DOHH2 (cell line): ENCODE data around the gene PDZRN4.

Experiments used
- H3F3A ChIP-seq: fragments of 200-600 bp; sonication (generic), shearing (Covaris generic); 2 replicates; pipeline ENCODE4 v1.6.0; 2016; ENCODE audit warnings: antibody characterized with exemption, mild to moderate bottlenecking; ENCODE audit not compliant: control insufficient read depth, insufficient read depth
- H3K27ac ChIP-seq: fragments of 200-600 bp; sonication (generic); 2 replicates; pipeline ENCODE4 v1.5.1; 2014; ENCODE audit warnings: low read depth, mild to moderate bottlenecking, low read length, moderate library complexity
- H3K27me3 ChIP-seq: fragments of 200-600 bp; sonication (generic); 2 replicates; pipeline ENCODE4 v1.6.1; 2014; ENCODE audit warnings: mild to moderate bottlenecking, low read length, mixed read lengths; ENCODE audit not compliant: control insufficient read depth
- H3K36me3 ChIP-seq: fragments of 200-600 bp; sonication (generic); 2 replicates; pipeline ENCODE4 v1.6.1; 2014; ENCODE audit warnings: mild to moderate bottlenecking, low read length, moderate library complexity, mixed read lengths; ENCODE audit not compliant: control insufficient read depth
- H3K4me1 ChIP-seq: fragments of 200-600 bp; sonication (generic); 2 replicates; pipeline ENCODE4 v1.6.1; 2014; ENCODE audit warnings: mild to moderate bottlenecking, low read length, mixed read lengths; ENCODE audit not compliant: control insufficient read depth
- H3K4me2 ChIP-seq: fragments of 200-600 bp; sonication (generic); 2 replicates; pipeline ENCODE4 v1.6.0; 2014; ENCODE audit warnings: mild to moderate bottlenecking, low read length, moderate library complexity
- H3K4me3 ChIP-seq: fragments of 200-600 bp; sonication (generic); 2 replicates; pipeline ENCODE4 v1.5.1; 2014; ENCODE audit warnings: mild to moderate bottlenecking, low read length, mixed read lengths
- H3K79me2 ChIP-seq: fragments of 200-600 bp; sonication (generic); 2 replicates; pipeline ENCODE4 v1.6.1; 2014; ENCODE audit warnings: mild to moderate bottlenecking, low read length, mixed read lengths; ENCODE audit not compliant: control insufficient read depth
- H3K9me2 ChIP-seq: fragments of 200-600 bp; sonication (generic); replicated peaks from 2 replicates; pipeline ENCODE4 v1.6.1; 2014; ENCODE audit warnings: mild to moderate bottlenecking, low read length, mixed read lengths; ENCODE audit not compliant: control insufficient read depth
- H3K9me3 ChIP-seq: fragments of 200-600 bp; sonication (generic); 2 replicates; pipeline ENCODE4 v1.6.1; 2014; ENCODE audit warnings: antibody characterized with exemption, low read length, mixed read lengths; ENCODE audit not compliant: control insufficient read depth, insufficient read depth
- H4K20me1 ChIP-seq: fragments of 200-600 bp; sonication (generic); 2 replicates; pipeline ENCODE4 v1.6.0; 2014; ENCODE audit warnings: low read depth, mild to moderate bottlenecking, antibody characterized with exemption, low read length, moderate library complexity; ENCODE audit not compliant: control insufficient read depth, insufficient read depth
- EZH2phosphoT487 ChIP-seq: fragments of 200-600 bp; sonication (generic); IDR thresholded peaks from 2 replicates; pipeline ENCODE4 v1.6.1; 2017; ENCODE audit warnings: borderline replicate concordance, mild to moderate bottlenecking, antibody characterized with exemption, low read length, moderate library complexity, mixed read lengths
- TF ChIP-seq, protein P1 (sequence below): fragments of 200-600 bp; sonication (generic); IDR thresholded peaks from one replicate; pipeline ENCODE4 v1.5.1; 2014; ENCODE audit warnings: antibody characterized with exemption, mild to moderate bottlenecking, low read depth, low read length; ENCODE audit not compliant: poor library complexity, severe bottlenecking

Gene PDZRN4

DNA sequence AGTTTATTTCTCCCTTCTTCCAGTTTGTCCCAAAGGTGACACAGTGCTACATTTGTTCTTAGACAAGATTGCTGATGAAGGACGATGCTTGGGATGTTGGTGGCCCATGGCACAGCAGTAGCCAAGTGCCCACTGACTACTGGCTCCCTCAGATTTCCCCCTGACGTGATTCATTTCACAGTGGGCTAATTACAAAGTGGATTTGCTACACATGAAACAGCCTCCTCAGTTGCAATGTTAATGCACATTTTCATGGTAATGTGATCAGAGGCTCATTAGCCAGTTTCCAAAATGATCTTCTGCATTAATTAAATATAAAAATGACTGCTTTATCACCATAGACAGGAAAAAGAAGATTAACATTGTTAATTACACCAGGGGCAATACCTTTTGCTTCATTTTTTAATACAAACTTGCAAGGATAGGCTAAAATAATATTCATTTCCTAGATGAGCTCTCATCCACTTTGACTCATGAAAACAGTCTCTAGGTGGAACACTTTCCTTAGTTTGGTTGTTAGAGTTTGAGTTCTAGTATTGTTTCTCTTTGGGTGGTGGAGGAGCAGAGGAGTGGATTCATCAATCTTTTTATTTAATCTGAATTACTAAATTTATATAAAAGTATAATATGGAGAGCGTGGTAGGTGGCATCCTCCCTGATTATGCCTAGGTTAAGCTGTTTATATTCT is 250.9 kb downstream of the PDZRN4 start:
- Histone ChIP-seq H3K27me3 (no peaks in the 10 kb centered on the region), H3K9me3 (no peaks in the 10 kb centered on the region), H3K4me2 (no peak overlapping the region), H3K79me2 (no peaks in the 10 kb centered on the region), H3F3A (no peaks in the 10 kb centered on the region), H4K20me1 (no peaks in the 10 kb centered on the region), H3K4me3 (no peak overlapping the region), H3K27ac (no peak overlapping the region), H3K36me3 (no peaks in the 10 kb centered on the region), H3K9me2 (no peaks in the 10 kb centered on the region), H3K4me1 (no peaks in the 10 kb centered on the region)
- TF ChIP-seq, protein P1, sequence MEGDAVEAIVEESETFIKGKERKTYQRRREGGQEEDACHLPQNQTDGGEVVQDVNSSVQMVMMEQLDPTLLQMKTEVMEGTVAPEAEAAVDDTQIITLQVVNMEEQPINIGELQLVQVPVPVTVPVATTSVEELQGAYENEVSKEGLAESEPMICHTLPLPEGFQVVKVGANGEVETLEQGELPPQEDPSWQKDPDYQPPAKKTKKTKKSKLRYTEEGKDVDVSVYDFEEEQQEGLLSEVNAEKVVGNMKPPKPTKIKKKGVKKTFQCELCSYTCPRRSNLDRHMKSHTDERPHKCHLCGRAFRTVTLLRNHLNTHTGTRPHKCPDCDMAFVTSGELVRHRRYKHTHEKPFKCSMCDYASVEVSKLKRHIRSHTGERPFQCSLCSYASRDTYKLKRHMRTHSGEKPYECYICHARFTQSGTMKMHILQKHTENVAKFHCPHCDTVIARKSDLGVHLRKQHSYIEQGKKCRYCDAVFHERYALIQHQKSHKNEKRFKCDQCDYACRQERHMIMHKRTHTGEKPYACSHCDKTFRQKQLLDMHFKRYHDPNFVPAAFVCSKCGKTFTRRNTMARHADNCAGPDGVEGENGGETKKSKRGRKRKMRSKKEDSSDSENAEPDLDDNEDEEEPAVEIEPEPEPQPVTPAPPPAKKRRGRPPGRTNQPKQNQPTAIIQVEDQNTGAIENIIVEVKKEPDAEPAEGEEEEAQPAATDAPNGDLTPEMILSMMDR, result no peak
- TF ChIP-seq EZH2phosphoT487, result no peak

DNA sequence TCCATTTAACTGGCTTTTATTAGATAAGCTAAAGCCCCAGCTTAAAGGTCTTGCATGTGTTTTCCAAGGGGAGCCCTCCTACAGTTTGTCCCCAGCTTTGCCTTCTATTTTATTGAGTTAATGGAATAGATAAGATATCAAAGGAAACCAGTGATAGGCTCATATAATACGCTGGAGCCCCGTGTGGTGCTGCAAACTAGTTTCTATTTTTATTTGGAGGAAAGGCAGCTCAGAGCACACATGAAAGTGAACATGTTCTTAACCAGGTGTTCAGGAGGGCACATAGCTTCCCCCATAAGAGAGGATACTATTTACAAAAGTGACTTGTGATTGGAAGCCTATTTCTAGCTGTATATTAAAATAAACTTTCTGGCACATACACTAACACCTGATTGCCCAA is 251.7 kb downstream of the PDZRN4 start:
- Histone ChIP-seq H3K9me3 (no peaks in the 10 kb centered on the region), H3K9me2 (no peaks in the 10 kb centered on the region), H3K4me3 (no peak overlapping the region), H3K4me1 (no peaks in the 10 kb centered on the region), H3K27me3 (no peaks in the 10 kb centered on the region), H4K20me1 (no peaks in the 10 kb centered on the region), H3K27ac (no peak overlapping the region), H3K79me2 (no peaks in the 10 kb centered on the region), H3K4me2 (no peak overlapping the region), H3K36me3 (no peaks in the 10 kb centered on the region), H3F3A (no peaks in the 10 kb centered on the region)
- TF ChIP-seq, protein P1, result no peak
- TF ChIP-seq EZH2phosphoT487, result no peak

DNA sequence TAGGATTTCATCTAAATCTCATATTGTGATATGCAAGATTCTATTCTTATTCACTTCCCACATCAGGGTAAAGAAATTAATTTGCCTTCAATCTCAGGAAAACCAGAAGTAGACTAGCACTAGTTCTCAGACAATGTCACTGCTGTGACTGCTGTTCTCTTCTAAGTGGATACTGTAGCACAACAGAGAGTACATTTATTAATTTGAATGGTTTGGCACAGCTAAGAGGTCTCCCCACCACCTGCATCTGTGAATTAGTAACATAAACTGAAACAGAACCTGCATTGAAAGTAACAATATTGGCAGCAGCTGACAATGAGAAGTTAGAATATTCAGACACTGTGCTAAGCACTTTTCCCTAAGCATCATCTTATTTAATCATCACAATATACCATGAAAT is 253.1 kb downstream of the PDZRN4 start:
- Histone ChIP-seq H3K27me3 (no peaks in the 10 kb centered on the region), H3K27ac (no peak overlapping the region), H3K4me1 (no peaks in the 10 kb centered on the region), H3K4me3 (no peak overlapping the region), H4K20me1 (no peaks in the 10 kb centered on the region), H3K36me3 (no peaks in the 10 kb centered on the region), H3K4me2 (no peak overlapping the region), H3K9me3 (no peaks in the 10 kb centered on the region), H3K79me2 (no peaks in the 10 kb centered on the region), H3F3A (no peaks in the 10 kb centered on the region), H3K9me2 (no peaks in the 10 kb centered on the region)
- TF ChIP-seq, protein P1, result no peak
- TF ChIP-seq EZH2phosphoT487, result no peak
